Right lobe of liver (tissue), 6 donors: ENCODE measurements around the gene SH3BP4. TPM values are rescaled to one million over a fixed set of nuclear protein-coding genes. Genes with fewer than 3 reads are reported as not detected.

ENCODE experiments used
- ATAC-seq, 4 donors: fragments of 200-7000 bp; cut with Tn5 transposase; one replicate each; pipeline ENCODE4 v1.9.1; 2020; ENCODE audit warnings: mild to moderate bottlenecking in 4 of 4, moderate library complexity in 4 of 4
- DNase-seq, 3 donors: peaks; one replicate each; pipeline ENCODE4 v3.0.0-alpha.2; 2020
- H3K27ac ChIP-seq, 3 donors: fragments of 200-600 bp; one replicate each; pipeline ENCODE4 v1.8.0; 2022
- H3K27me3 ChIP-seq, 2 donors: fragments of 200-600 bp; one replicate each; pipeline ENCODE4 v1.8.0; 2022
- H3K36me3 ChIP-seq, 4 donors: fragments of 200-600 bp; sonication (generic) in 1 of 4; one replicate each; pipeline versions ENCODE4 v1.5.1 to v1.8.0; 2017 to 2022; ENCODE audit warnings: control low read depth in 1 of 4
- H3K4me1 ChIP-seq, 4 donors: fragments of 200-600 bp; sonication (generic) in 1 of 4; one replicate each; pipeline versions ENCODE4 v1.5.1 to v1.8.0; 2017 to 2022; ENCODE audit warnings: control low read depth in 1 of 4
- H3K4me3 ChIP-seq, 3 donors: fragments of 200-600 bp; one replicate each; pipeline ENCODE4 v1.8.0; 2022
- H3K9me3 ChIP-seq, 4 donors: fragments of 200-600 bp; sonication (generic) in 1 of 4; one replicate each; pipeline versions ENCODE4 v1.5.1 to v1.8.0; 2017 to 2022; ENCODE audit warnings: control low read depth in 1 of 4
- CTCF ChIP-seq, 4 donors: fragments of 200-600 bp in 3 of 4; fragments of 450-650 bp in 1 of 4; IDR thresholded peaks; one replicate each; pipeline versions ENCODE4 v1.5.1 to v1.8.0; 2016 to 2022; ENCODE audit warnings: antibody characterized with exemption in 4 of 4, mild to moderate bottlenecking in 2 of 4
- POLR2A ChIP-seq: fragments of 450-650 bp; IDR thresholded peaks from one replicate; pipeline ENCODE4 v1.6.1; 2017; ENCODE audit warnings: antibody characterized with exemption, mild to moderate bottlenecking
- WGBS: methylation state at CpG from one replicate; pipeline ENCODE4 v1.1.6; 2018; ENCODE audit warnings: low coverage, low lambda C conversion rate; ENCODE audit not compliant: insufficient coverage; ENCODE audit errors: missing lambda C conversion rate; 5-methylcytosine and 5-hydroxymethylcytosine counted together
- intact Hi-C, 2 donors: fragments of 100-400 bp; cut with DNase I; formaldehyde crosslinking; loops; one replicate each; pipeline versions ENCODE4 v1.11.2 to v1.14.1; 2022
- total RNA-seq, 6 experiments: library from RNA; depleted of rRNA in 2 of 6; stranded (reverse); fragments of >200 nt in 2 of 6; fragmentation: NEBNext Ultra II Directional in 3 of 6; extraction: Animal tissue kit (Norgen Biotek cat#: 25700) in 3 of 6; gene quantifications; one replicate each; pipeline versions ENCODE4 v1.1.0 to v1.2.4, GENCODE V29; 2016 to 2023
- donor health status: DM: no; HTN: yes; CAD: no.
- donor health status: DM: no; HTN: no; CAD: no.
- donor health status: DM: no; HTN: no; CAD: no.
- donor health status: DM: no; HTN: yes; CAD: no.
- donor health status: DM: no; HTN: yes; CAD: no.

SH3BP4 gene
- total RNA-seq, 6 experiments from 2014 or later = 18.8 to 30.4 (median 26.3) TPM

GRCh38 chr2:234957834-234958135 lies 6.0 kb downstream of the SH3BP4 start:
- peaks cover 0 to 25% (median 7%) of the 10 kb centered on the region in 4 donors for H3K4me1 ChIP-seq

GRCh38 chr2:234958311-234958710 lies 6.5 kb downstream of the SH3BP4 start:
- Histone ChIP-seq H3K27me3 (no peaks in the 10 kb centered on the region), H3K9me3 (no peaks in the 10 kb centered on the region), H3K4me3 (no peak overlapping the region), H3K27ac (no peak overlapping the region), H3K4me1 (peaks cover 0 to 22% (median 5%) of the 10 kb centered on the region in 4 donors), H3K36me3 (no peaks in the 10 kb centered on the region)
- intact Hi-C loops = no loop called here
- WGBS = 61% methylated on average over 3 of the region's 5 CpGs
- no peak for TF ChIP-seq CTCF (IDR thresholded peaks at IDR 0.05)
- no peak for TF ChIP-seq POLR2A
- DNase-seq = no peak
- no peak for ATAC-seq

More at GRCh38 chr2:234957834-234958135, 6.0 kb downstream of the SH3BP4 start:
- Histone ChIP-seq H3K9me3 (no peaks in the 10 kb centered on the region), H3K27ac (no peak overlapping the region), H3K4me3 (no peak overlapping the region), H3K27me3 (no peaks in the 10 kb centered on the region), H3K36me3 (no peaks in the 10 kb centered on the region)
- ATAC-seq = no peak
- WGBS = 40% methylated on average over 1 of the region's 3 CpGs
- TF ChIP-seq POLR2A (no peak), CTCF (IDR thresholded peaks at IDR 0.05) (no peak)
- intact Hi-C loops = no loop called here
- DNase-seq = no peak

- intact Hi-C loops = no loop called here
- DNase-seq = no peak
These were observed 7.1 kb downstream of the SH3BP4 start for GRCh38 chr2:234958746-234959395.

GRCh38 chr2:234960175-234961088 lies 8.6 kb downstream of the SH3BP4 start:
- no peak for DNase-seq
- peaks cover 0 to 7% (median 0%) of the 10 kb centered on the region in 4 donors for H3K4me1 ChIP-seq
- H3K36me3 ChIP-seq = no peaks in the 10 kb centered on the region
- no peak overlapping the region for H3K27ac ChIP-seq
- 59% methylated on average over 11 of the region's 13 CpGs for WGBS
- H3K9me3 ChIP-seq = no peaks in the 10 kb centered on the region
- H3K4me3 ChIP-seq = no peak overlapping the region
- ATAC-seq = peak in 1 of 4 donors; percentile 54
- intact Hi-C loops = no loop called here
- H3K27me3 ChIP-seq = no peaks in the 10 kb centered on the region
- TF ChIP-seq POLR2A = no peak

More at GRCh38 chr2:234958746-234959395, 7.1 kb downstream of the SH3BP4 start:
- H3K27me3 ChIP-seq = no peaks in the 10 kb centered on the region
- no peaks in the 10 kb centered on the region for H3K9me3 ChIP-seq
- no peak overlapping the region for H3K27ac ChIP-seq
- TF ChIP-seq POLR2A (no peak), CTCF (IDR thresholded peaks at IDR 0.05) (no peak)
- H3K4me3 ChIP-seq = no peak overlapping the region
- 86% methylated on average over 9 of the region's 10 CpGs for WGBS
- no peaks in the 10 kb centered on the region for H3K36me3 ChIP-seq
- ATAC-seq = no peak
- peaks cover 0 to 22% (median 2%) of the 10 kb centered on the region in 4 donors for H3K4me1 ChIP-seq

GRCh38 chr2:234961784-234962183 lies 10.0 kb downstream of the SH3BP4 start:
- no peak overlapping the region for H3K4me3 ChIP-seq
- no peaks in the 10 kb centered on the region for H3K36me3 ChIP-seq
- TF ChIP-seq CTCF (IDR thresholded peaks at IDR 0.05) (no peak), POLR2A (no peak)
- H3K27ac ChIP-seq = no peak overlapping the region
- no peaks in the 10 kb centered on the region for H3K27me3 ChIP-seq
- WGBS = 95% methylated on average over 2 of the region's 2 CpGs
- ATAC-seq (no peak), DNase-seq (no peak)
- intact Hi-C loops = no loop called here
- no peaks in the 10 kb centered on the region for H3K9me3 ChIP-seq
- H3K4me1 ChIP-seq = peaks cover 0 to 7% (median 0%) of the 10 kb centered on the region in 4 donors
